Stimulated activated CD8-positive, alpha-beta memory T cell treated with anti-CD3 and anti-CD28 coated beads, Interleukin-12 subunit alpha, Interleukin-12 subunit beta, amount 100 ng/mL, for 24 hours (primary cell): ENCODE data around the gene ASCL2.
"Not testable (repeated sequence)": the region's sequence is repeated elsewhere in the genome, so short reads cannot be mapped to it uniquely, and the experiment has no call there.

Experiments
- DNase-seq: peaks from one replicate; pipeline ENCODE4 v3.0.0-alpha.2; 2020; ENCODE audit errors: extremely low read depth

ASCL2 gene

DNA sequence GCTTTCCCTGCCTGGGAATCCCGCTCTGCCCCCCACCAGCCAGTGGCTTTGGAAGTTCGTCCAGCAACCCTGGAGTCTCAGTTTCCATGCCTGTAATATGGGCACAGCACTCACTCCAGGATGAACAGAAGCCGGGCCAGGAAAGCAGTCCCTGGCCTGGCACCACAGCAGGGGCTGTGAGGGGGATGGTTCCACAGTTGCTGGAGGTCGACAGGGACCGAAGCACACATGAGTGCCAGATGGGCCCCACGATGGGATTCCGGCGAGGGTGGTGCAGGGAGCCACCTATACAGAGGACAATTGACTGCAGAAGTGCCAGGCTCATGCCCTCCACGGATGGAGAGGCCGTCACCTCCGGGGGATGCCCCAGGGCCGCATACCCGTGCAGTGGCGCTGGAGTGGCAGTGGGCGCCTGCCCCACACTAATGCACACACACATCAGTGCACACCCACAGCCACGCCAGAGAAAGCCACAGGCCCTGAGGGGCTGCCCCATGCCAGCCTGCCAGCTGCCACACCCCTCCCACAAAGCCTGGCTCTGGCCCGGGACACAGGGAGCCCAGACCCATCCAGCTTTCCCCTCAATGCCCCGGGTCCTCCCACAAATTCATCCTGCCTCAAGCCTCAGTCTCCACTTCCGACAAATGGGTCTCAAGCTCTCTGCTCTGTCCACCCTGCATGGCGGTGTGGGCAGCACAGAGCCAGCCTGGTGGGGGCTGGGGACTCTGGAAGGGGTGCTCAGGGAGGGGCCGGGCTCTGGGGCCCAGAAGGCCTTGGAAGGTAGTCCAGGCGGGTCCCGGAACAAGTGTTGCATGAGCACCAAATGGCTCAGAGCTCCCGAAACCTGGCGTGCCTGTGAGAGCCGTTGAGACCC lies 9.7 kb downstream of the ASCL2 start:
- DNase-seq = no peak

DNA sequence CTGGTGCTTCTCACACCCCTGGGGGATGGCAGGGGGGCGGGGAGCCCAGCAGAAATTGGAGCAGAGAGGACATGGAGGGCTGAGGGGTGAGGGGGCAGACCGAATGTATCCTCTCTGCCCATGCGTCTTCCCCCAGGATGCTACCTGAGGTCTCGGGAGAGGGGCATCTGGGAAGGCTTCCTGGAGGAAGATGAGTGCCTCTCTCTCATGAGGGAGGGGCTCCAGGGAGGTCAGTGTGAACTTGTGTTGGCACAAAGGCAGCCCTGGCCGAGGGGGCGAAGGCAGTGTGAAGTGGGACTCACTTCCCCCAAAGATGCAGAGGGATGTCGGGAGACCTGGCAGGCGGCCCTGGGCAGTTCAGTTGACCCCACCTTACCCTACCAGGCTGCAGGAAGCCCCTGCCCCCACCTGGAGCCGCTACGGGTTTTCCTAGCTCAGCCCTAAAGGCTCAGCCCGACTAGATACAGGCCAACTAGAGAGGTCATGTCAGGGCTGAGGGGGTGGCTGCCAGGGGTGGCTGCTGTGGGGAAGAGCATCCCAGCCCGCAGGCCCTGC lies 10.4 kb downstream of the ASCL2 start:
- DNase-seq = no peak

DNA sequence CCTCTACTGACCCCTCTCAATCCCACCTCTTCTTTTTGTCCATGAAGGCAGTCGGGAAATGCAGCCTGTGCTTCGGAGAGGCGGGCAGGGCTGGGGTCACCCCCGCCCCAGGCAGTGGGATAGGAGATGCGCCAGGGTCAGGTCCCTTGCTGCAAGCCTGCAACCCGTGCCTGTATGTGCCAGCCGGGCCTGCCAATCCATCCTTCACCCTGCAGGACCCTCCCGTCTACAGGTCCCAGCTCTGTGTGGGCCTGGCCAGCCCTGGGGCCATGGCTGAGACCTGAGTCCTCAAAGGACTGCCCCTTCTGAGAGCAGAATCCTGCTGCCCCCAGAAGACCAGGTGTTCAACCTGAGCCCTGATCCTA lies 10.9 kb downstream of the ASCL2 start:
- no peak for DNase-seq

DNA sequence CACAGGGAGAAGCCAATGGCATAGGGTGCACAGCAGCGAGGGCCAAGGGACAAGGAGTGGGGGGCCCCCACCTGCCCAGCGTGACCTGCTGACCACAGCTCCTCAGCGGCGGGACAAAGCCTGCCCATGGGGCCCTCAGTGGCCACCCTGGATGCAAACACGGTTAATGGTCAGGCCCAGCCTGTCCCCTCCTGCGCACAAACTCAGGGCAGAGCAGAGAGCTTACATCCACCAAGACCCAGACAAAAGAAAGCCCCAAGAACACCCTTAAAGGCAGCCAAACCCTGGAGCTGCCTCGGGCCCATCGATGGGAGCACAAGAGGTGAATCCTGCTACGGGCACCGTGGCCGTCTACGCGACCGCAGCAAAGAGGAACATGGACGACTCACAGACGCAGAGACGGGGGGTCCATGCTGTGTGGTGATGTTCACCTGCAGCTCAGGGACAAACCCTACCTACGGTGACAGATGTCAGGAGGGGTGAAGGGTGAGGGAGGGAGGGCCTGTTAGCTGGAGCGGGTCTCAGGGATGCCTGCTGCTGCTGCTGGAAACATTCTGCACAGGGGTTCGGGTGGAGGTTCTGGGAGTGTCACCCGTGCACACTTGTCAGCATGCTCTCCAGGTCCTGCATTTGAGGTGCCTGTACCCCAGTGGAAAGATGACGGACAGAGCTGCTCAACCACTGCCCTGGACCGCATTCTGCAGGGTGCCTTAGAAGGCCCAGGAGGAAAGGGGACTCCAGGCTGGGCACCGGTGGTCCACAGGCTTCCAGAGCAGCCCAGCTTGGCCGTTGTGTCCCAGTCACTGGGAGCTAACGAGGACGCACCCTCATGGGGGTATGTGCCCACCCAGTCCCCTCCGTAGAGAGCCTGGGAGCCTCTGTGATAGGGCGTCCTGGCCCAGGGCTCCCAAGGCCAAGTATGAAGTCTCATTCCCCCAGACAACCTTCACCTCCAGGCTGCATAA lies 11.6 kb downstream of the ASCL2 start:
- DNase-seq = no peak

DNA sequence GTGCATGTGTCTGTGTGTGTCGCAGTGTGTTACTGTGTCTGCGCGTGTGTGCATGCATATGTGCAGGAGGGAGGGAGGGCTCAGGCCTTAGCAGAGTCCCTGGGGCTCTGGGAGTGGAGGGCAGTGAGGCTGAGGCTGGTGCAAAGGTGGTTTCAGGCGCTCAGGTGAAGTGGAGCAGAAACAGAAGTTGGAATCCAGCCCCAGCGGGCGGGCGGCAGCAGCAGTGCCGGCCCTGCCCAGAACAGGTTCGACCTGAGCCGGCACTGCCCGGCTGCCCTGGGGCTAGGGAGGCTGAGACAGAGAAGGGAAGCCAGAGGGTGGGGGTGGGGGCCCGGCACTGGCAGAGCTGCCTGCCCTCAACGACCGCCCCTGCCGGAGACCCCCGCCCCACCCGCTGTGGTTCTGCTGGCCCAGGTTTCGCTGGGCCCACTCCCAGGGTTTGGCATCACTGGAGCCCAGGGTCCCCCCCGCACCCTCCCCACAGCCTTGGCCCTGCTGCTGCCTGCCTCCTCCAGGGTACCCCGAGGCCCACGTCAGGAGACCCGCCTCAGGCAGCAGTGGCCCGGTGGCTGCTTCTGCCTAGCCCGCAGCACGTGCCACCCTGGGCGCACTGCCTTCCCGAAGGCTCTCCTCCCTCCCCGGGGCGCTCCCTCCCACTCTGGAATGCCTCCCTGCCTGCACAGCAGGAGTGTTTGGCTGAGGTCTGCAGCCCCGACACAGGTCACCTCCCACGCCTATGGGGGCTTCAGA lies 13.3 kb downstream of the ASCL2 start:
- DNase-seq = no peak

DNA sequence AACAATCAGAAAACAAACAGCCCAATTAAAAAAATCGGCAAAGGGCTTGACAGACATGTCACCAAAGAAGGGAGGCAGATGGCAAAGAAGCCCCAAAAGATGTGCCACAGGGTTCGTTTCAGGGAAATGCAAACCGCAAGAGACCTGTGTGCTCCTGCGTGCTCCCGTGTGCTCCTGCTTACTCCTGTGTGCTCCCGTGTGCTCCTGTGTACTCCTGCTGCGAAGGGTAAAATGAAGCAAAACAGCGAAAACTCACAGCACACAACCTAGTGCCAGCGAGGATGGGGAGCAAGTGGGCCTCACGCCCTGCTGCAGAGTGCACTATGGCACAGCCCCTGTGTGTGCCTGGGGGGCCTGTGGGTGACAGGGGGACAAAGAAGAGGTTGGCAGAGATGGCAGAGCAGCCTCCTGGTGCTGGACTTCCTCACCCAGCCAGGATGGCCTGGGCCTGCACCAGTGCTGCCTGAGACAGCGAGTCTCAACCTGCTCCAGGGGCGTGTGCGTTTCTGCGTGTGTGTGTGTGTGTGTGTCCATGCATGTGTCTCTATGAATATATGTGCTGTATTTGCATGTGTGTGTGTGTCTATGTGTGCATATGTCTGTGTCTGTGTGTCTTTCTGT lies 14.0 kb downstream of the ASCL2 start:
- DNase-seq = no peak

DNA sequence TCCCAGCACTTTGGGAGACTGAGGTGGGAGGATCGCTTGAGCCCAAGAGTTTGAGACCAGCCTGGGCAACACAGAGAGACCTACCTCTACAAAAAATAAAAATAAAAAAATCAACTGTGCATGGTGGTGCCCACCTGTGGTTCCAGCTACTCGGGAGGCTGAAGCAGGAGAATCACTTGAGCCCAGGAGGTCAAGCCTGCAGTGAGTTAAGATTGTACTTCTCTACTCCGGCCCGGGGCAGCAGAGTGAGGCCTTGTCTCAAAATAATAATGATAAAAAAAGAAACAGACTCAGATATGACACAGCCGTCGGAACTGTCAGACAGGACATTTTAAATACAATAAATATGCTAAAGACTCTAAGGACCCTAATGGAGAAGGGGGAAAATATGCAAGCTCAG lies 18.4 kb downstream of the ASCL2 start:
- DNase-seq = no peak

DNA sequence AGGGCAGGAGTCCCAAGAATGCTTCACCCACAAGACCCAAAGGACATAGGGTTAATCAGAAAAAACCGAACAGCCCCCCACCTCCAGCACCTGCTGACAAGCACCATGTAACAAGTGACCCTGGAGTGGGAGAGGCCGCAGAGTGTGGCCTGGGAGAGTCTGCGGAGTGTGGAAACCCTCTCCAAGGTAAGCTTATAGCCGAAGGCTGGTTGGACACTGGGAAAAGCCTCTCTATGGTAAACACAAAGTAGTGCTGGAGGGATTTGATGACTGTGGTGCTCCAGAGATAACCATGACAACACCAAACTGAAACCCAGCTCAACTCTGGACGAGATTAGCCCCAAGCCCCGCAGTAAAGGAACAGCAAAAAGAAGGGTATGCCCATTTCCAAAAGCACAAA lies 19.2 kb downstream of the ASCL2 start:
- no peak for DNase-seq

DNA sequence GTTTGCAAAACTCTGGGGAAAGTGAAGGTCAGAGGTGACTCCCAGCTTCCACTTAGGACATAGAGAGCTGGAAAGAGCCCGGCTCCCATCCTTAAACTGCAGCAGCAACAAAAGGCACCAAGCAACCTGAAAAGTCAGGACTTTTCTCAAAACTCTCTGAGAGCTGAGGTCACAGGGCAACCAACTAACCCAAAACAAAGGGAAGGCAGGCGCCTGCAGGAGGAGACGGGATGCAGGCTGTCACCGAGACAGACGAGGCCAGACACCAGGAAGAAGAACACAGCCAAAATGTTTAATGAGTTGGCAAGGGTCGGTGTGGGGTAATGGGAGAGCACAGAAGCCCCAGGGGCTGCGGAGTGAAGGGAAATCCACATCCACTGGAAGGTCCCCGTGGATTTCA lies 19.9 kb downstream of the ASCL2 start:
- no peak for DNase-seq

DNA sequence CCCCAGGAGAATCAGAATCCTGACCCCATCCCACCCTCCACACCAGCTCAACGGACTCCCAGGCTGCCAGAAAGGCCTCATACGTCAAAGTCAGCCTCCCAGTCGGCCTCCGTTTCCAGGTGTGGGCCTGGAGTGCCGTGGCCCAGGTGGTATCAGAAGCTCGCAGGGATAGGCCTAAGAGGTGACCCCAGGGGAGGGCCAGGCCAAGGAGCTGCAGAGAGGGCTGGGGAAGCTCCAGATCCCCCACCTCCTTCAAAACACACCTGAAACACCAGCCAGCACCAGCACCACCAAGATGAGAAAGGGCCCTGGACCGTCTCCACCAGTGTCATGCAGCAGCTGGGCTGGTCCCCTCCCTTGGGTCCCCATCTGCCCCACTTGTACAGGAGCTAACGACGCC lies 20.3 kb downstream of the ASCL2 start:
- DNase-seq = no peak

DNA sequence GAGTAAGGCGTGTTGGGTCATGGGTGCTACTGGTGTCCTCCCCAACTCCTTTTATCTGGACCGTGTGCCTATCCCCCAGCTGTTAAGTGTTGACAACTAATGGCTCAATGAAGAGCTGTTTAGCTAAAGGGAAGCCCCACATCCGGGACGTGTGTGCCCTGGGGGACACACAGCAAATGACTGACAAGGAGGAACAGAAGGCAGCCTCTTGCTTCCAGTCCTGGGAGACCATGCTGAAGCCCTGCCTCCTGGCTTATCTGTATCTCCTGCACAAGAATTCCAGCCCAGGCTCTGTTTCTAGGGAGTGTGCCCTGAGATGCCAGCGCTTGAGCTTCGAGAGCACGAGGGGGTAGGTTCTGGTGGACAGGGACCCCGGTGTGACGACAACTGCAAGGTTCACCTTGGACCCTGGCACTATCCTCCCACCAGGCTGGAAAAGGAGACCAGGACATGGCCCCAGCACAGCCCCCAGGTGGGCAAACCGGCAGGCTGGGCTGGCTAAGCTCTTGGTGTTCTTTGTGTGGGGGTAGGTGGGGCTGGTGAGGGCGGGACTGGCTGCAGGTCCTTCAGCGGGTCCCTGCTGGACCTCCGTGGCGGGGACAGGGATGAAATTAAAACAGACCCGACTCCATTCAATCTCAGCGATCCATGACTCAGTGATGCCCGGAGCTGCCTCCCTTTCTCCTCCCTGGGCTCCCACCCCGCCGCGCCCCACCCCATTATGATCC lies 21.0 kb downstream of the ASCL2 start:
- no peak for DNase-seq

DNA sequence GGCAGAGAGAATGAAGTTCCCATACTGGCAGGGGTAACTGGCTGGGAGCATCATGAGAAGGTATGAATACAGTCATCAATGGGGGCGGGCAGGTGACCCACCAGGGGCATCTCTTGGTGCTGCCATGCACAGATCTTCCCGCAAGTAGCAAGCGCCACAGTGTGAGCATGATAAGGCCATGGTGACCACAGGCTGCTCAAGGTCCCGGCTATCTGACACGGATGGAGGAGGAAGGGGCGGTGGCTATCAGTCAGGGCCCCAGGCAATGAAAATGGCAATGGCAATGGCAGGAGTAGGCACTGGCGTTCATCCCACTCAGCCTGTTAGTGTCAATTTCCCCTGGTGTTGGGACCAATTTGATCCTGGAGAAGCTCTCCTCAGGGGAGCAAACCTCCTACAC lies 21.6 kb downstream of the ASCL2 start:
- DNase-seq = no peak

DNA sequence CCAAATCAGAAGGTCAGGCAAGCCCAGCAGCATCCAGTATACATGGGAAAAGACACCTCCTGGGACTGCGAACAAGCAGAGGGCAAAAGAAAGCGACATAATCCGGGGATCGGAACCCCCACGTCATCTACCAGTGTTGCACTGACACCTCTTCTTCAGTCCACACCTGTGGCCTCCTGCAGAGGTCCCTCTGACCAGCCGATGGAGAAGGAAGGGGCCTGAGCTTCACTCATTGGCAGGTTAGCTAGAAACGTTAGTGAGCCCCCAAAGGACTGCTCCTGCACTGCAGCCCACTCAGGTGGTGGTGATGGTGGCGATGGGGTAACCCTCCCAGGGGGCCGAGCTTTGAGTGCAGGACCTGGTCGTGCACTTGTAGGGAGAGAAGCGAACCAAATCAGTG lies 22.1 kb downstream of the ASCL2 start:
- DNase-seq = no peak

DNA sequence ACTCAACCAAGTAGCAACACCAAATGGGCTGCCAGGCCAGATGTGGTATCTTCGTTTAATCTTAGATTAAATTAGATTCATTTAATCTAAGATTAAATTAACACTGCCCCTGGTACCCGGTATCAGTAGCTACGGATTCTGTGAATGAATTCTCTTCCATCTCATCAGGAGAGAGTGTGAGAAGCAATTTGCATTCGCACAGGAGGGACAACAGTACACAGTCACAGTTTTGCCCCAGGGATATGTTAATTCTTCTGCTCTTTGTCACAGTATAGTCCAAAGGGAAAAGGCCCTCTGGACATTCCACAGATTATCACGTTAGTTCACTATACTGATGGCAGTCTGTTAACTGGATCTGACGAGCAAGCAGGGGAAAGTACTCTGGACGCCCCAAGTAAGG lies 22.9 kb downstream of the ASCL2 start:
- DNase-seq = no peak

DNA sequence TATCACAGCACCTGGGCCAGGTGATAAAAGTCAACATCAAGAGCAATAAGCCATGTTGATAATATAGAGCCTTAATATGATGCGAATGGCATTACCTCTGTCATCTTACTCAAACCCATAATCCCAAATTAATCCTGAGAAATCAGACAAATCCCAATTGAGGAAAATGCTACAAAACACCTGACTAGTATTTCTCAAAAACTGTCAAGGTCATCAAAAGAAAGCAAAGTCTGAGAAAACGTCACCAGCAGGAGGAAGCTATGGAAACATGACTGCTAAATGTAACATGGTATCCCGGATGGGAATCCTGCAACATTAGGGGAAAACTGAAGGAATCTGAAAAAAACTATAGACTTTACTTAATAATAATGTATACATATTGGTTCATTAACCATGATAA lies 29.6 kb downstream of the ASCL2 start:
- DNase-seq = no peak

DNA sequence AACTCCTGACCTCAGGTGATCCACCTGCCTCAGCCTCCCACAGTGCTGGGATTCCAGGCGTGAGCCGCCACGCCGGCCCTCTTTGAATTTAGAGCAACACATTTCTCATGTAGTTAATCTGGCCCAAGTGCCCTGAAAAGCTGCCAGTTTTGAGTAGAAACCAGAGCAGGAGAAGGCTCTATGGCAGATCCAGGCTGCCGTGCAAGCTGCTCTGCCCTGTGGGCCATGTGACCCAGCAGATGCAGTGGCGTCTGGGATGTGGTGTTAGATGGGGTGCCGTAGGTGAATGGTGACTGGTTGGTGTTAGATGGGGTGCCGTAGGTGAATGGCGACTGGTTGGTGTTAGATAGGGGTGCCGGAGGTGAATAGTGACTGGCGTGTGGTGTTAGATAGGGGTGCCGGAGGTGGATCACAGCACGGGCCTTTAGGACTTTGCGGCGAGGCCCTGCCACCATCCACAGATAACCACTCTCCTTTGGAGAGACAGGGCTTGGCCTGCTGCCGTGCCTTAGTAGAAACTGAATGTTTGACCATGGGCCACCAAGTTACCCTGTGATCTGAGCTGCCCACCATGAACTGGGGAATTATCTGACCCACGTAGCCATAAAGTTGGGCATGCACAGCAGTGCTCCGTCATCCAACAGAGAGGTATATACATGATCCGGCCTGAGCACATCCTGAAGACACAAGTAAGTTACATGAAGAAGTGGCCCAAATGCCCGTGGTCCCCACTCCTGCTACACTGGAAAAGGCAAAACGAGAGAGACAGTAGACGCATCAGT lies 32.7 kb downstream of the ASCL2 start:
- no peak for DNase-seq

DNA sequence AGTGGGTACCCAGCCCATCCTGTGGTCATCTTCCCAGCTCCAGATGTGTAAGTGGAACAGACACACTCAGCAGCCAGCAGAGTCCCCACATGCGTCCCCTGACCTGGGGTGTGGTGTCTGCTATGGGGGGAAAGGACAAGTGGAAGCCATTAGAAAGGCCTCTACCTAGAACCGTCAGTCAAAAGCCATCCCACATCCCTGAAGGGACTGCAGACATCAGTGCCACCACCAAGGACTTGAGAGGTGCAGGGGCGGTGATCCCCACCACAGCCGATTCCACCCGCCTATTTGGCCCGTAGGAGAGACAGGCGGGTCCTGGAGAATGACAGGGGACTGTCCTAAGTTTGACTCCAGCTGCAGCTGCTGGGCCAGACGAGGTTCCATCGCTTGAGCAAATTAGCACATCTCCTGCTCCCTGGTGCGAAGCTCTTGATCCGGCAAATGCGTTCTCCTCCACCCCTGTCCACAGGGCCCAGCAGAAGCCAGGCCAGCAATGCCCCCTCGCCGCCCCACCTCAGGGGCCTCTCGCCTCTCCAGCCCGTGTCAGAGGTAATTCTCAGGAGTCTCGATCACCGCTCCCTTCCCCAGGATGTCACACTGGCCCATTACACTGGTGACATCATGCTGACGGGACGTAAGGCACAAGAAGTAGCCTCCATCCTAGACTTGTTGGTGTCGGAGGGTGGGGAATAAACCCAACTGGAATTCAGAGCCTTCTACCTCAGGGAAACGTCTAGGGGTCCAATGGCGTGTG lies 33.8 kb downstream of the ASCL2 start:
- DNase-seq = not testable (repeated sequence)

DNA sequence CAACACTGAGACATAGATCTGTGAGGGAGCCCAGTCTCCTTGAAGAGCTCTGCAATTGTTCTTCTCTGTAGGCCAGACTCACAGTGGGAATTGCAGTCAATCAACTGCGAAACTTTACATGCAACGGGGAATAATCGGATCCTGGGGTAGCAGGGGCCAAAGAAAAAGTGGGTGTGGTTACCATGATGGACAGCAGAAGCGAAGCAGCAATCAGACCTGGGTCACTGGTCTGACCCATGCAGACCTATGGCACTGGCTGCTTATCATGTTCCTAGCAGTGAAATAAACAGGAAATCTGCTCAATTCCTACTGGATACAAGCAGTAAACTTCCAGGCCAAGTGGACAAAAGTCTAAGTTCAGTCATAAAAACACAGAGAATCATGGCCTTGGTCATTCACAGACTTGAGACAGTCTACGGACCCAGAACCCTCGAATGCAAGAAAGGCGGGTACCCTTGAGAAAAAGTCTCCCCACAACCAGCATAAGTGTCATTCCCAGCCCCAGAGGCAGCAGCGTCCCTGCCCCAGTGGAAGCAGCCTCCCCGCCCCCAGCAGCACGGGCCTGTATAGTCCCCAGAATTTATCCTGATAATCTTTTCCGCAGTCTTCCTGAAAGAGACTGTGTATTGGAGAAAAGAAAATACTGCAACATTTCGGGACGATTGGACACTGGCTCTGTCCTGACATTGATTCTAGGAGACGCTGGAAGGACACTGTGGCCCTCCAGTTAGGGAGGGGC lies 34.6 kb downstream of the ASCL2 start:
- DNase-seq = no peak
